ENCODE data around the gene CCDC190.

GRCh38 chr1:162823231-162823630 lies 37.7 kb downstream of the CCDC190 start:
- TF ChIP-seq TEAD4 (IDR thresholded peaks at IDR 0.05) (no peak), MAX (IDR thresholded peaks at IDR 0.05) (no peak), USF1 (IDR thresholded peaks at IDR 0.05) (no peak), REST (IDR thresholded peaks at IDR 0.05; ENCODE audit: low read depth) (no peak), EP300 (IDR thresholded peaks at IDR 0.05; ENCODE audit: borderline replicate concordance) (no peak), ZBTB7A (IDR thresholded peaks at IDR 0.05; ENCODE audit: low read depth) (no peak), TAF1 (IDR thresholded peaks at IDR 0.05; ENCODE audit: low read depth) (no peak), CREB1 (IDR thresholded peaks at IDR 0.05; ENCODE audit: low read depth) (no peak), RAD21 (IDR thresholded peaks at IDR 0.05; ENCODE audit: low read depth) (no peak), EGR1 (IDR thresholded peaks at IDR 0.05) (no peak)
